T-helper 2 cell treated with Interferon-gamma antibody and Interleukin-4, amounts not matched to agents 5 μg/mL and 100 μg/mL, for 36 hours (primary cell): Measurements from ENCODE around the gene HSPBAP1.
"Not testable (repeated sequence)": the region's sequence is repeated elsewhere in the genome, so short reads cannot be mapped to it uniquely, and the experiment has no call there.

Experiments
- DNase-seq: peaks from one replicate; pipeline ENCODE4 v3.0.0; 2021; ENCODE audit warnings: low spot score
- H3K27ac Mint-ChIP-seq: one replicate; pipeline ENCODE4 v1.8.0; 2021; ENCODE audit warnings: mild to moderate bottlenecking, mixed read lengths
- H3K27me3 Mint-ChIP-seq: one replicate; pipeline ENCODE4 v1.8.0; 2021; ENCODE audit warnings: low read depth, mixed read lengths
- H3K36me3 Mint-ChIP-seq: one replicate; pipeline ENCODE4 v1.8.0; 2021; ENCODE audit warnings: low read depth, mixed read lengths
- H3K4me1 Mint-ChIP-seq: one replicate; pipeline ENCODE4 v1.8.0; 2021; ENCODE audit warnings: low read depth, mixed read lengths
- H3K4me3 Mint-ChIP-seq: one replicate; pipeline ENCODE4 v1.8.0; 2022; ENCODE audit warnings: mild to moderate bottlenecking, moderate library complexity, mixed read lengths
- H3K9me3 Mint-ChIP-seq: one replicate; pipeline ENCODE4 v1.8.0; 2021; ENCODE audit warnings: mixed read lengths

HSPBAP1 gene

GRCh38 chr3:122742234-122742633 is 51.4 kb downstream of the HSPBAP1 start:
- no peak overlapping the region for H3K27ac Mint-ChIP-seq
- H3K36me3 Mint-ChIP-seq: peaks cover 31% of the 10 kb centered on the region
- no peaks in the 10 kb centered on the region for H3K27me3 Mint-ChIP-seq
- H3K4me3 Mint-ChIP-seq: no peak overlapping the region
- peaks cover 7% of the 10 kb centered on the region for H3K9me3 Mint-ChIP-seq
- H3K4me1 Mint-ChIP-seq: no peaks in the 10 kb centered on the region
- no peak for DNase-seq

DNA sequence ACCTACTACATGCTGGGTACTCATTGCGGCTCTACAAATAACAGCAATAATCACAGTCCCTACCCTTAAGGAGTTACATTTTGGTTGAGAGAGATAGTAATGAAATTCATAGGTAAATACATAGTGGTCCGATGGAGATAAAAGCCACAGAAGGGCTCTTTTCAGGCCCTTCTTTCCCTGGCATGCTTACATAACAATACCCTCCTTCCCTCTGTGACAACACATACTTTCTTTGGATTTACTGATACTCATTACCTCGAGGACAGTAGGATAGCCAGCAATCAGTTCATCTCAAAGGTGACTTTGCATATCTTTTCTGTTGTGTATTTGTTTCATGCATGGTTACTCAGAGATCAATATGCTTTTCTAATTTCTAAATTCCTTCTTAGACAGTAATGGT is 54.5 kb downstream of the HSPBAP1 start:
- Mint-ChIP-seq H3K4me1 (no peaks in the 10 kb centered on the region), H3K9me3 (no peaks in the 10 kb centered on the region), H3K36me3 (peaks cover 29% of the 10 kb centered on the region), H3K4me3 (no peak overlapping the region), H3K27ac (no peak overlapping the region), H3K27me3 (no peaks in the 10 kb centered on the region)
- DNase-seq: no peak

- not testable (repeated sequence) for H3K9me3 Mint-ChIP-seq, H3K27ac Mint-ChIP-seq, H3K27me3 Mint-ChIP-seq
Observed at GRCh38 chr3:122732682-122733525, 60.7 kb downstream of the HSPBAP1 start.

GRCh38 chr3:122730240-122730639 is 63.4 kb downstream of the HSPBAP1 start:
- no peak for DNase-seq

More at GRCh38 chr3:122732682-122733525, 60.7 kb downstream of the HSPBAP1 start:
- not testable (repeated sequence) for H3K4me1 Mint-ChIP-seq, H3K4me3 Mint-ChIP-seq, DNase-seq
- H3K36me3 Mint-ChIP-seq: peaks cover 39% of the 10 kb centered on the region

DNA sequence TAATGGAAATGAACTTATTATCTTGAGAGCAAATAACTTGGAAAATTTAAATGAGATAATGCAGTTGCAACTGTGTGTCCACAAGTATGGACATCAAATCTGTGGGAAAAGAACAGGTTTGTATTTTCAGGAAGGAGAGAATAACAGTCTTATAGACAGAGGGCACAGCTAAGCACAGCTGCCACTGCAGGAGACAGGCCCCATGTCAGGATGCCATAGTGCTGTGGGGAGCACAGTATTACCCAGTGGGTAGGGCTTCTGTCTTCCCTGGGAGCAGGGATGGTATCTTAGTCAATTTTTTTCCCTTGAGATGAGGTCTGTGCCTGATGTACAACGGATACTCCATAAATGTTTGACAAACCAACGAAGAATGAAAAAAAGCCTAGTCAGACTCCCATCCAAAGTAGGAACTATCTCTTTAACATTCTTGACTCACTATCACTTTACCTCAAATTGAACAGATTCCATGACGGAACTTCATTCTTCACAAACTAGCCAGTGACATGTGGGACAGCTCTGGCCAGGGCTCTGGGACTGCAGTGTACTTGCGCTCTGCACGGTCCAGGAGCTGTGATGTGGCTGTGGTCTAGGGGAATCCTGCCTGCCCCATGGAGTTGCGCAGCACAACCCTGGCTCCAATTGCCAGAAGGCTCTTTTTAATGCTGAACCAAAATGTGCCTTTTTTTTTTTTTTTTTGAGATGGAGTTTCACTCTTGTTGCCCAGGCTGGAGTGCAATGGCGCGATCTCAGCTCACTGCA is 64.7 kb downstream of the HSPBAP1 start:
- H3K4me1 Mint-ChIP-seq: no peaks in the 10 kb centered on the region
- H3K36me3 Mint-ChIP-seq: peaks cover 70% of the 10 kb centered on the region
- peaks cover 4% of the 10 kb centered on the region for H3K9me3 Mint-ChIP-seq
- DNase-seq: no peak
- no peak overlapping the region for H3K4me3 Mint-ChIP-seq
- H3K27me3 Mint-ChIP-seq: no peaks in the 10 kb centered on the region
- no peak overlapping the region for H3K27ac Mint-ChIP-seq

More at GRCh38 chr3:122730240-122730639, 63.4 kb downstream of the HSPBAP1 start:
- Mint-ChIP-seq H3K4me3 (no peak overlapping the region), H3K27ac (no peak overlapping the region), H3K36me3 (peaks cover 60% of the 10 kb centered on the region), H3K4me1 (no peaks in the 10 kb centered on the region), H3K27me3 (no peaks in the 10 kb centered on the region), H3K9me3 (peaks cover 4% of the 10 kb centered on the region)

DNA sequence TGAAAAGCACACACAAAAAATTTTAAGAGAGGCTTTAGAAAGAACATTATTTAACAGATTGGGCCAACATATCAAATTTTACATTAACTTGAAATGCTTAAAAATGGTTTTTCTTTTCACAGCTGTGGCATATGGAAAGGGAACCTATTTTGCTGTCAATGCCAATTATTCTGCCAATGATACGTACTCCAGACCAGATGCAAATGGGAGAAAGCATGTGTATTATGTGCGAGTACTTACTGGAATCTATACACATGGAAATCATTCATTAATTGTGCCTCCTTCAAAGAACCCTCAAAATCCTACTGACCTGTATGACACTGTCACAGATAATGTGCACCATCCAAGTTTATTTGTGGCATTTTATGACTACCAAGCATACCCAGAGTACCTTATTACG is 65.4 kb downstream of the HSPBAP1 start:
- peaks cover 4% of the 10 kb centered on the region for H3K9me3 Mint-ChIP-seq

GRCh38 chr3:122727766-122728165 is 65.9 kb downstream of the HSPBAP1 start:
- Mint-ChIP-seq H3K27me3 (no peaks in the 10 kb centered on the region), H3K4me3 (no peak overlapping the region), H3K36me3 (peaks cover 75% of the 10 kb centered on the region), H3K9me3 (peaks cover 4% of the 10 kb centered on the region), H3K4me1 (no peaks in the 10 kb centered on the region), H3K27ac (no peak overlapping the region)
- DNase-seq: no peak

More for the DNA sequence above, 65.4 kb downstream of the HSPBAP1 start:
- no peak overlapping the region for H3K27ac Mint-ChIP-seq
- H3K36me3 Mint-ChIP-seq: peaks cover 74% of the 10 kb centered on the region
- H3K4me1 Mint-ChIP-seq: no peaks in the 10 kb centered on the region
- DNase-seq: no peak
- no peaks in the 10 kb centered on the region for H3K27me3 Mint-ChIP-seq
- H3K4me3 Mint-ChIP-seq: no peak overlapping the region

DNA sequence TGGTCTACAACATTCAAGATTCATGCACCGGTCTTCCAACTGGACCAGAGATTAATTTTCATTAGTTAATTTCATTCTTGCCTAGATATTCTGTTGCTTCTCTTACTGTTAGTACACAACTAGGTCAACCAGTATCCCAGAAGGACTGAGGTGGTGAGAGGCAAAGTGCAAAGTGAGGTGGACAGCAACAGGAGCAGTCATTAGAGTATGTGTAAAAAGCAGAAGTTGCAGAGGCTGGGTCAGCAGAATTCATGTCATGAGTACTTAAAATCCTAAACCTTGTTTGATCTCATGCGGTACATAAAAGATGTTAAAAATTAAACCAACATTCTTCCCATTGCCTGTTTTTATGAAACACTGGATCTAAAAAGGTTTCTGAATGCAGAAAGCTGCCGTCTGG is 66.3 kb downstream of the HSPBAP1 start:
- Mint-ChIP-seq H3K27ac (no peak overlapping the region), H3K4me3 (no peak overlapping the region), H3K4me1 (no peaks in the 10 kb centered on the region), H3K9me3 (no peaks in the 10 kb centered on the region), H3K36me3 (peaks cover 75% of the 10 kb centered on the region), H3K27me3 (no peaks in the 10 kb centered on the region)
- DNase-seq: no peak

GRCh38 chr3:122725106-122725505 is 68.5 kb downstream of the HSPBAP1 start:
- DNase-seq: no peak
- H3K4me1 Mint-ChIP-seq: no peaks in the 10 kb centered on the region
- H3K27ac Mint-ChIP-seq: no peak overlapping the region
- peaks cover 80% of the 10 kb centered on the region for H3K36me3 Mint-ChIP-seq
- no peaks in the 10 kb centered on the region for H3K9me3 Mint-ChIP-seq
- H3K4me3 Mint-ChIP-seq: no peak overlapping the region
- no peaks in the 10 kb centered on the region for H3K27me3 Mint-ChIP-seq

- H3K27me3 Mint-ChIP-seq: no peaks in the 10 kb centered on the region
- no peak overlapping the region for H3K4me3 Mint-ChIP-seq
- DNase-seq: no peak
- H3K36me3 Mint-ChIP-seq: peaks cover 82% of the 10 kb centered on the region
- H3K9me3 Mint-ChIP-seq: no peaks in the 10 kb centered on the region
- H3K4me1 Mint-ChIP-seq: no peaks in the 10 kb centered on the region
- H3K27ac Mint-ChIP-seq: no peak overlapping the region
Observed at GRCh38 chr3:122719273-122719921, 74.2 kb downstream of the HSPBAP1 start.

DNA sequence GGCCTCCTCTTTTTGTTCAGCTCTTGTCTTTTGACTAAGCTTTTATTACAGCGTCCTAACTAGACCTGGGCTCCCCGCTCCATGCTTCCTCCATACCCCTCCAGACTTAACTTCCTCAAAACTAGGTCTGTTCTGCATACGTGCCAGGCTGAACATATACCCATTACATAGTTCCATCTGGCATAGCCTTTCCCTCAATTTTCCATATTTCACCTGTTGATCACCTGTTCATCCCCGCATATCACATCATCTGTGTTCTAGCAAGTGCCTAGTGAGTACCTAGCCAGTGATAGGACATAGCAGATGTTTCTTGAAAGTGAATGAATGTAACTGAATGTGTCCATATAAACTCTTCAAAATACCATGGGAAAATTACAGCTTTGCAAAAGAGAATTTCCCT is 77.0 kb downstream of the HSPBAP1 start:
- Mint-ChIP-seq H3K4me3 (no peak overlapping the region), H3K27me3 (no peaks in the 10 kb centered on the region), H3K9me3 (no peaks in the 10 kb centered on the region), H3K4me1 (peaks cover 6% of the 10 kb centered on the region), H3K36me3 (peaks cover 79% of the 10 kb centered on the region), H3K27ac (no peak overlapping the region)
- no peak for DNase-seq

DNA sequence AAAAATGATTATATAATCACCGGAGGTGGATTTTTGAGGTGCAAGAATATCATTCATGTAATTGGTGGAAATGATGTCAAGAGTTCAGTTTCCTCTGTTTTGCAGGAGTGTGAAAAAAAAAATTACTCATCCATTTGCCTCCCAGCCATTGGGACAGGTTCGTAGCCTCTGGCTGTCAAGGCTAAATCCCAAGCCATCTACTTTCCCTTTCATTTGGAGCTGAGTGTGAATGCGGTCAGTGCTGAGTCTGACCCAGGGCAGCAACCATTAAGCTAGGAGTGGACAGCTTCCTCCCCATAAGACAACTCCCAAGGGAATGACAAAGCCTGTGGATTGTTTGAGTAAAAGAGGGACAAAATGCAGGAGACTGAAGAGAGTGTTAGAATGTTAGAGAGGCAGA is 79.4 kb downstream of the HSPBAP1 start:
- Mint-ChIP-seq H3K4me3 (no peak overlapping the region), H3K27ac (no peak overlapping the region), H3K9me3 (no peaks in the 10 kb centered on the region), H3K27me3 (no peaks in the 10 kb centered on the region), H3K36me3 (peaks cover 83% of the 10 kb centered on the region), H3K4me1 (peaks cover 24% of the 10 kb centered on the region)
- DNase-seq: no peak

- Mint-ChIP-seq H3K36me3 (peaks cover 85% of the 10 kb centered on the region), H3K4me1 (peaks cover 27% of the 10 kb centered on the region), H3K4me3 (peak overlapping the region; percentile 3)
- H3K9me3 Mint-ChIP-seq, DNase-seq, H3K27ac Mint-ChIP-seq, H3K27me3 Mint-ChIP-seq: not testable (repeated sequence)
Observed at GRCh38 chr3:122710616-122711251, 82.9 kb downstream of the HSPBAP1 start.
